A549 (cell line): ENCODE measurements around the gene TBC1D1. TPM values are rescaled to one million over a fixed set of nuclear protein-coding genes. Genes with fewer than 3 reads are reported as not detected.

Experiments
- ATAC-seq, 2 experiments: fragments of 200-7000 bp in 1 of 2; fragments of >200 bp in 1 of 2; cut with Nextera tagmentation in 1 of 2; cut with Tn5 transposase in 1 of 2; 3 replicates each; pipeline versions ENCODE4 v1.8.0 to v1.9.1; 2018 to 2020; ENCODE audit warnings: mild to moderate bottlenecking in 1 of 2, moderate library complexity in 1 of 2
- CTCF ChIA-PET: fragments of 300-600 bp; sonication (Branson Sonifier 250); formaldehyde crosslinking; extraction: SDS; loops from one replicate; lab custom pipeline; 2021; ENCODE audit warnings: antibody characterized with exemption, inconsistent platforms; lab: Yijun Ruan, JAX
- POLR2A ChIA-PET: fragments of 350-600 bp; formaldehyde crosslinking; extraction: SDS; loops from one replicate; lab custom pipeline; 2021; ENCODE audit warnings: antibody characterized with exemption, inconsistent platforms; lab: Yijun Ruan, JAX
- DNase-seq, 2 experiments: peaks; one replicate each; pipeline versions ENCODE4 v3.0.0 to v3.0.0-alpha.2; 2011 to 2016; ENCODE audit warnings: low read depth in 1 of 2, low spot score in 1 of 2
- FAIRE-seq: peaks from 2 replicates; lab custom pipeline; 2011; peaks lifted over from hg19 to GRCh38; lab: Jason Lieb, UNC
- H3K27ac ChIP-seq, 2 experiments: fragments of >200 bp; sonication (Bioruptor Twin); formaldehyde crosslinking; 3 replicates each; pipeline ENCODE4 v1.5.1; 2016 to 2017
- H3K4me1 ChIP-seq: fragments of >200 bp; sonication (Bioruptor Twin); formaldehyde crosslinking; 3 replicates; pipeline ENCODE4 v1.6.1; 2016
- H3K4me2 ChIP-seq: fragments of >200 bp; sonication (Bioruptor Twin); formaldehyde crosslinking; 3 replicates; pipeline ENCODE4 v1.6.1; 2016
- H3K4me3 ChIP-seq: fragments of >200 bp; sonication (Bioruptor Twin); formaldehyde crosslinking; 3 replicates; pipeline ENCODE4 v1.5.1; 2016
- H3K9me3 ChIP-seq: fragments of >200 bp; sonication (Bioruptor Twin); formaldehyde crosslinking; 3 replicates; pipeline ENCODE4 v1.6.1; 2016
- BCL3 ChIP-seq: fragments of >200 bp; sonication (Bioruptor Twin); formaldehyde crosslinking; IDR thresholded peaks from 3 replicates; pipeline ENCODE4 v1.6.1; 2016
- CBX8 ChIP-seq: fragments of 200-600 bp; sonication (generic); IDR thresholded peaks from 2 replicates; pipeline ENCODE4 v1.6.1; 2016
- CEBPB ChIP-seq, 2 experiments: fragments of >200 bp in 1 of 2; sonication (Bioruptor Twin) in 1 of 2; formaldehyde crosslinking in 1 of 2; IDR thresholded peaks; 2 replicates each; pipeline ENCODE4 v1.6.1; 2012 to 2016
- EHMT2 ChIP-seq: fragments of 200-600 bp; sonication (generic); IDR thresholded peaks from 2 replicates; pipeline ENCODE4 v1.6.1; 2016; ENCODE audit warnings: antibody characterized with exemption, low read depth, mild to moderate bottlenecking, moderate library complexity
- ESRRA ChIP-seq: fragments of 150-350 bp; IDR thresholded peaks from 2 replicates; pipeline ENCODE4 v1.6.1; 2014; ENCODE audit warnings: mild to moderate bottlenecking, low read length, borderline replicate concordance
- FOSL2 ChIP-seq, 2 experiments: fragments of 450-650 bp in 1 of 2; fragments of >200 bp in 1 of 2; sonication (Bioruptor Twin) in 1 of 2; formaldehyde crosslinking; IDR thresholded peaks; 2 replicates each; pipeline versions ENCODE4 v1.5.0 to v1.6.1; 2016 to 2020; ENCODE audit warnings: mild to moderate bottlenecking in 1 of 2, moderate library complexity in 1 of 2
- FOXS1 ChIP-seq: fragments of 250-450 bp; sonication (Bioruptor Pico); IDR thresholded peaks from 2 replicates; pipeline ENCODE4 v1.5.0; 2020; ENCODE audit warnings: mild to moderate bottlenecking, moderate library complexity
- HDAC2 ChIP-seq: fragments of 200-600 bp; sonication (generic); IDR thresholded peaks from 2 replicates; pipeline ENCODE4 v1.6.1; 2016
- HOXA7 ChIP-seq: fragments of 250-450 bp; sonication (Bioruptor Pico); IDR thresholded peaks from 2 replicates; pipeline ENCODE4 v1.5.0; 2020; ENCODE audit warnings: mild to moderate bottlenecking, moderate library complexity
- HOXB13 ChIP-seq: fragments of 250-450 bp; sonication (Bioruptor Pico); IDR thresholded peaks from 2 replicates; pipeline ENCODE4 v1.5.0; 2020; ENCODE audit warnings: low read depth, mild to moderate bottlenecking, moderate library complexity
- NPAS2 ChIP-seq: fragments of 250-450 bp; sonication (Bioruptor Pico); IDR thresholded peaks from 2 replicates; pipeline ENCODE4 v1.8.0; 2022; ENCODE audit warnings: mild to moderate bottlenecking, moderate library complexity, borderline replicate concordance
- PBX3 ChIP-seq: IDR thresholded peaks from 2 replicates; pipeline ENCODE4 v1.6.1; 2012
- RARB ChIP-seq: fragments of 250-450 bp; sonication (Bioruptor Pico); IDR thresholded peaks from 2 replicates; pipeline ENCODE4 v1.8.0; 2021; ENCODE audit warnings: mild to moderate bottlenecking, moderate library complexity
- SREBF2 ChIP-seq: fragments of 450-650 bp; IDR thresholded peaks from 2 replicates; pipeline ENCODE4 v1.6.1; 2014; ENCODE audit warnings: mild to moderate bottlenecking, moderate library complexity
- USF2 ChIP-seq: fragments of 450-650 bp; IDR thresholded peaks from 2 replicates; pipeline ENCODE4 v1.6.1; 2014; ENCODE audit warnings: antibody characterized with exemption
- ZC3H11A ChIP-seq: fragments of 450-650 bp; IDR thresholded peaks from 2 replicates; pipeline ENCODE4 v1.6.1; 2014; ENCODE audit warnings: antibody characterized with exemption, mild to moderate bottlenecking
- ZFP36 ChIP-seq: fragments of 450-650 bp; IDR thresholded peaks from 2 replicates; pipeline ENCODE4 v1.6.1; 2014; ENCODE audit warnings: borderline replicate concordance; ENCODE audit not compliant: partially characterized antibody
- WGBS: methylation state at CpG from one replicate; pipeline ENCODE4 v1.1.6; 2017; ENCODE audit errors: missing lambda C conversion rate; 5-methylcytosine and 5-hydroxymethylcytosine counted together
- polyA plus RNA-seq, 4 experiments: library from polyadenylated mRNA; depleted of rRNA in 3 of 4; stranded (reverse); fragments of >200 nt; fragmentation: RNase III in 1 of 4; extraction: RNeasy Plus Mini Kit Qiagen cat#74134 plus additional on column Dnase treatment in 1 of 4; gene quantifications; 2 replicates in 3 of 4; 3 replicates in 1 of 4; pipeline ENCODE4 v1.2.3, GENCODE V29; 2011 to 2017

The TBC1D1 gene
- polyA plus RNA-seq, 2 of the 4 experiments (the other 2 are of a cell fraction) = 26.5 to 28.5 TPM

GRCh38 chr4:38055566-38055965 is 164.7 kb downstream of the TBC1D1 start:
- no peak for ATAC-seq
- no peaks in the 10 kb centered on the region for H3K9me3 ChIP-seq
- TF ChIP-seq ZFP36 (no peak), HDAC2 (no peak), EHMT2 (no peak)
- TF ChIP-seq, all 56 proteins: peak for 0
- CTCF ChIA-PET = interaction anchor here (0.6 to 1.1 kb wide), 2 partner anchors 13 to 1894 kb away, joined by 3 read pairs; no protein-coding TSS in a partner anchor
- Histone ChIP-seq H3K4me1 (no peaks in the 10 kb centered on the region), H3K27ac (no peak overlapping the region), H3K4me3 (no peak overlapping the region), H3K4me2 (no peak overlapping the region)
- POLR2A ChIA-PET = no interaction called here
- no peak for FAIRE-seq
- 84% methylated on average over 8 of the region's 8 CpGs for WGBS
- DNase-seq = no peak

GRCh38 chr4:38056011-38056685 is 165.3 kb downstream of the TBC1D1 start:
- no peak for DNase-seq
- Histone ChIP-seq H3K4me1 (0 out of 3 replicates have a peak, but pooled peaks cover 3% of the 10 kb centered on the region), H3K27ac (no peak overlapping the region), H3K4me3 (no peak overlapping the region), H3K4me2 (no peak overlapping the region), H3K9me3 (no peaks in the 10 kb centered on the region)
- TF ChIP-seq HOXB13 (no peak), ZC3H11A (no peak)
- ChIA-PET POLR2A (no interaction called here), CTCF (interaction anchor here (0.6 to 1.1 kb wide), 2 partner anchors 13 to 1893 kb away, joined by 3 read pairs; no protein-coding TSS in a partner anchor)
- no peak for ATAC-seq
- no peak for FAIRE-seq
- WGBS = 90% methylated on average over 8 of the region's 10 CpGs

GRCh38 chr4:38058151-38058550 is 167.3 kb downstream of the TBC1D1 start:
- no peak for ATAC-seq
- H3K27ac ChIP-seq = no peak overlapping the region
- POLR2A ChIA-PET = no interaction called here
- no peak for TF ChIP-seq USF2
- no peak for TF ChIP-seq CBX8
- no peak for TF ChIP-seq ESRRA
- TF ChIP-seq RARB (CRISPR knock-in tag) = no peak
- no peak for TF ChIP-seq FOSL2 (IDR thresholded peaks at IDR 0.05)
- TF ChIP-seq FOSL2 (CRISPR knock-in tag; IDR thresholded peaks at IDR 0.05) = no peak
- TF ChIP-seq FOXS1 (CRISPR knock-in tag) = no peak
- TF ChIP-seq PBX3 = no peak
- no peak for TF ChIP-seq SREBF2
- TF ChIP-seq CEBPB (IDR thresholded peaks at IDR 0.05) = no peak
- TF ChIP-seq HOXA7 (CRISPR knock-in tag) = no peak
- TF ChIP-seq BCL3 = no peak
- TF ChIP-seq EHMT2 = no peak
- no peak for TF ChIP-seq NPAS2 (CRISPR knock-in tag)
- WGBS = 84% methylated on average over 4 of the region's 4 CpGs
- no peak for DNase-seq
- CTCF ChIA-PET = interaction anchor here (1.3 kb wide), 1 partner anchor 11 kb away, joined by 4 read pairs; no protein-coding TSS in a partner anchor
- H3K4me1 ChIP-seq = peaks cover 6% of the 10 kb centered on the region; the same call in 1 of the 3 replicates
- H3K9me3 ChIP-seq = no peaks in the 10 kb centered on the region
- no peak overlapping the region for H3K4me2 ChIP-seq
- H3K4me3 ChIP-seq = no peak overlapping the region
- FAIRE-seq = no peak
